Fibroblast of pulmonary artery (primary cell): ENCODE data around the gene KRT3.

Source experiments
- DNase-seq: peaks from one replicate; pipeline ENCODE4 v3.0.0-alpha.2; 2010; ENCODE audit warnings: low read depth
- H3K4me3 ChIP-seq: replicated peaks from 2 replicates; pipeline ENCODE4 v1.5.1; 2011; ENCODE audit warnings: low read depth, mild to moderate bottlenecking, control low read depth, low read length, moderate library complexity
- TF ChIP-seq, protein P1 (sequence below): IDR thresholded peaks from 2 replicates; pipeline ENCODE4 v1.5.1; 2011; ENCODE audit warnings: mild to moderate bottlenecking, control low read depth, low read length, inconsistent platforms; ENCODE audit errors: missing control alignments

Gene KRT3

DNA sequence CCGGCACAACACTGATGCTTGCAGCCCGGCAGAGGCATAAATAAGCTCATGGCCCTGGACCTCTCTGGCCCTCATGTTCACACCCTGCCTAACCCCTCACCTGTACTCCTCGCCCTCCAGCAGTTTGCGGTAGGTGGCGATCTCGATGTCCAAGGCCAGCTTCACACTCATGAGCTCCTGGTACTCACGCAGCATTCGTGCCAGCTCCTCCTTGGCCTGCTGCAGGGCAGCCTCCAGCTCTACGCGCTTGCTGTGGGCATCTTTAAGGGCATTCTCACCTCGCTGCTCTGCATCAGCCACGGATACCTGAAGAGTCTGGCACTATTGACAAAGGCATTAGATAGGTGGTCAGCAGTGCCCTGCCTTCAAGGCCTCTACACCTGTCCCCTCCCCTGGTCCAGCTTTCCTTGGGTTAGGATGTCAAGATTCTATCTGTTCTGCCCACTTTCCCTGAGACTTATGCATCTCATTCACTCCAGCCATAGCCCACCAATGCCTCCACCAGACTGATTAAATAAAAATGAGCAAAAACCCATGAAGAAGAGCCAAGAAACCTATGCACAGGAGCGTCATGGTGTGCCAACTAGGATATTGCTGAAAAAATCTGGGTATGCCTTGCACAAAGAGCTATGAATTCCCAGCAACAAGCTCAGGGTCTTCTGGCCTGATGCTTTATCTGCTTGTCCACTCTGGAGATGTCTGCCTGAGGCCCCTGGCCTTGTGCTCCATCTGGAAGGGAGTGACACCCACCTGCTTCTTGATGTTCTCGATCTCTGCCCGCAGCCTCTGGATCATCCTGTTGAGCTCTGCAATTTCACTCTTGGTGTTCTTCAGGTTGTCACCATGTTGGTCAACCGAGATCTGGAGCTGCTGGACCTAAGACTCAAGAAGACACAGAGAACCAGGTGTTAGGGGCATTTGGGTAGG is 11.9 kb upstream of the KRT3 start:
- TF ChIP-seq, protein P1, sequence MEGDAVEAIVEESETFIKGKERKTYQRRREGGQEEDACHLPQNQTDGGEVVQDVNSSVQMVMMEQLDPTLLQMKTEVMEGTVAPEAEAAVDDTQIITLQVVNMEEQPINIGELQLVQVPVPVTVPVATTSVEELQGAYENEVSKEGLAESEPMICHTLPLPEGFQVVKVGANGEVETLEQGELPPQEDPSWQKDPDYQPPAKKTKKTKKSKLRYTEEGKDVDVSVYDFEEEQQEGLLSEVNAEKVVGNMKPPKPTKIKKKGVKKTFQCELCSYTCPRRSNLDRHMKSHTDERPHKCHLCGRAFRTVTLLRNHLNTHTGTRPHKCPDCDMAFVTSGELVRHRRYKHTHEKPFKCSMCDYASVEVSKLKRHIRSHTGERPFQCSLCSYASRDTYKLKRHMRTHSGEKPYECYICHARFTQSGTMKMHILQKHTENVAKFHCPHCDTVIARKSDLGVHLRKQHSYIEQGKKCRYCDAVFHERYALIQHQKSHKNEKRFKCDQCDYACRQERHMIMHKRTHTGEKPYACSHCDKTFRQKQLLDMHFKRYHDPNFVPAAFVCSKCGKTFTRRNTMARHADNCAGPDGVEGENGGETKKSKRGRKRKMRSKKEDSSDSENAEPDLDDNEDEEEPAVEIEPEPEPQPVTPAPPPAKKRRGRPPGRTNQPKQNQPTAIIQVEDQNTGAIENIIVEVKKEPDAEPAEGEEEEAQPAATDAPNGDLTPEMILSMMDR, result no peak
- no peak overlapping the region for H3K4me3 ChIP-seq
- no peak for DNase-seq

DNA sequence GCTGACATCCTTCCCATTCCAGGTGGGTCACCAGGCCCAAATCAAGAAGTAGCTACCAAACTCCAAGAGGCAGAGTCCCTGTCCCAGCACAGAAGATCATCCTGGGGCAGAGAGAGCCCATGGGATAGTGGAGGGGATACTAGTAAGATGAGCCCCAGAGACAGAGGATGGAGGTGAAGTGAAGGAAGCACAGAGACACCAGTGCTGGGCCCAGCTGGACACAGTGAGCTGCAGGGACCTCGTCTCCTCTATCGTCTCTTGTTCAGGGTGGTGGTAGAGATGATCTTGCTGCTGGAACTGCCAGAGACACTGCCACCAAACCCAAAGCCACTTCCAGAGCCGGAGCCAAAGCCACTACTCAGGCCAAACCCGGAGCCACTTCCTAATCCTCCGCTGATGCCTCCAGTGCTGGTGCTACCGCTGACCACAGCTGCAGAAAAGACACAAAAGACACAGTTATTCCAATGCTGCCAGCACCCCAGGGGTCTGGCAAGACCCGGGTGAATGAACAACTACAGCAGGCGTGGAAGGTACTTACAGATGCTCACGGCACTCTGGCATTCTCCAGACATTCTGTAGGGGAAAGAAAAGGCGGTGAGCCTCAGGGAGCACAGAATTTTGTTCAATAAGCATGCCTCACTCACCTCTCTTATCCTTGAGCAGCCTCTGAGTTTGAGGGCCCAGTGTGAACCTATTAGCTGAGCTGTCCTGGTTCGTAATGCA is 11.1 kb upstream of the KRT3 start:
- DNase-seq, result no peak

DNA sequence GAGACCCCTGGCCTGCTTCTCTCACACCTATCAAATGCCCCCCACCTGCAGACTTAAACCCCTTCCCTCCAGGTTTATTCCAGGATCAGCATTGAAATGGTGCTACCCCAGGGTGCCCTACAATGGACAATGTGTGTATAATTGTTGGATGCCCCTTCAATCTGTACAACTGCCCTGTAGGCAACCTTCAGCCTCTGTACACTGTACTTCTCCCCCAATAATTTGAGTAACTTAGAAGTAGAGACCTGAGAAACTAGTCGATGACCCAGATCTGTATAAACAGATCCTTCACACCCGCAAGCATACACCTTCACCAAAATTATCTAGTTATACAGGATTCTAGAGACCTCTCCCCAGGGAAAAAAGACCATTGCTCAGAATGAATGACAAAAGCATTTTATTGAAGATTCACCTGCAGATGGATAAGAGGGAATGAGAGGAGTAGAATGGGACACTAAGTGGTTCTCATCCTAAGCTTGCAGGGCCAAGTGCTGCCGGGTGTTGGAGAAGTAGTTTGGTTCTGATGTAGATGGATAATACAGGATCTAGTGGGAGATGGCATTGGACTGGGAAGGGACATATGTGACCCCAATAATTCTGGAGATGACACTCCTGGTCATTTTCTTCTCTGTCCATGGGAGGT is 10.4 kb upstream of the KRT3 start:
- H3K4me3 ChIP-seq, result no peak overlapping the region
- TF ChIP-seq, protein P1, result no peak
- no peak for DNase-seq

More for the DNA sequence above, 11.1 kb upstream of the KRT3 start:
- no peak overlapping the region for H3K4me3 ChIP-seq
- TF ChIP-seq, protein P1, result no peak

DNA sequence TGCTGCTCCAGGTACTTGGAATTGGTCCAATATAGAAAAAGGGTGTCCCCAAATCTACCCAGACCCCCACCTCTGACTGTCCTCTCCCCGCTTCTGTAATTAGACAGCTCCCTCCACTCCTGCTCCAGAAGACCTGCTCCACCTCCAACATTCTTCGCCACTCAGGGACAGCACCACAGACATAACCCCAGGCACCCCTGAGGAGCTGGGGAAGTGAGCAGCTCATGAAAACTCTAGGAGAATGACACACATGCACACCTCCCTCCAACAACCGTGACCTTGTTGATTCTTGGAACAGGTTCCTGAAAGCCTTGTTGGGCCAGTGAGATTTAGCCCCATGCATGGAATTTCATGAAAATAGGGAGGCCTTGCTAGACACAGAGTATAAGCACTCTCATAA is 9.8 kb upstream of the KRT3 start:
- TF ChIP-seq, protein P1, result no peak
- H3K4me3 ChIP-seq, result no peak overlapping the region
- no peak for DNase-seq

DNA sequence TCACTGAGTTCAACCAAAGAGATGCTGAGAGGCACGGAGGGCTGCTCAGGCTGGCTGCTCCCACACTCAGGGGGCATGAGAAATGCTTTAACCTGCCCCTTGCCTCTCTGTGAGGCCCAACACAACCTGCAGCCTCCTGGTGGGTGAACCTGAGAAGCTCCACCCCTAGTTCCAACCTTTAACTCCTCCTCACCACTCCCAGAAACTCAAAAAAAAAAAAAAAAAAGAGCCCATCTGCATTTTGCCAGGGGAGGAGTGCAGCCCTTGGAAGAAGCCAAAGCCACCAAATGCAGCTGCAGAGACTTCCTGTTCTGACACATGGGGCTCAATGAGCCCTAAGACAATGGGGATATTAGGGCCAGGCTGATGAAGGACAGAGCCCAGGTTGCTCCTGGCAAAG is 9.1 kb upstream of the KRT3 start:
- no peak for DNase-seq
- TF ChIP-seq, protein P1, result no peak
- H3K4me3 ChIP-seq, result no peak overlapping the region

DNA sequence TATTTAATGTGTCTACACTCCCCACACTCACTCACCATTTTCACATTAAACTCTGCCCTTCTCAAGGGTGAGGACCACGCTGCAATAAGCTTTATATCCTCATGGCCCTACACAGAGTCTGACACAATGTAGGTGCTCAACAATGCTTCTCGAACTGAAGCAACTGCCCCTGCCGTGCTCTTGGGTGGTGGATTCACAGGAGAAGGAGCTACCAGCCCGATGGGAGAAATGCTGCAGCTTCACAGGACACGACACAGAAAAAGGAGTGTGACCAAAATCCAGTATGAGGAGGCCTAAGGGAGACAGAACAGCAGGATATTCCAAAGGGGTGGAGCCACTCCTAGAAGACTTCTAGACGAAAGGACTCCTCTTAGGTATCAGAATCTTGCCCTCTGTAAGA is 6.5 kb upstream of the KRT3 start:
- TF ChIP-seq, protein P1, result no peak
- no peak overlapping the region for H3K4me3 ChIP-seq
- no peak for DNase-seq
